HCT116 (cell line): Measurements from ENCODE around the gene FSCN2. TPM values are rescaled to one million over a fixed set of nuclear protein-coding genes. Genes with fewer than 3 reads are reported as not detected.

Experiments used
- JUND ChIP-seq: IDR thresholded peaks from 2 replicates; pipeline ENCODE4 v1.6.1; 2012
- POLR2A ChIP-seq: IDR thresholded peaks from 2 replicates; pipeline ENCODE4 v1.7.0; 2011; ENCODE audit warnings: borderline replicate concordance; ENCODE audit not compliant: insufficient read depth, insufficient read length; ENCODE audit errors: extremely low read depth
- POLR2AphosphoS5 ChIP-seq: IDR thresholded peaks from 2 replicates; pipeline ENCODE4 v1.6.1; 2011; ENCODE audit warnings: mild to moderate bottlenecking, low read depth, low read length, moderate library complexity
- SIN3A ChIP-seq: IDR thresholded peaks from 2 replicates; pipeline ENCODE4 v1.6.1; 2012; ENCODE audit warnings: low read depth
- TCF7L2 ChIP-seq: IDR thresholded peaks from 2 replicates; pipeline ENCODE4 v1.7.0; 2011; ENCODE audit warnings: borderline replicate concordance, inconsistent platforms; ENCODE audit not compliant: insufficient read depth, insufficient read length; ENCODE audit errors: extremely low read depth
- total RNA-seq: library from RNA; stranded (reverse); gene quantifications from one replicate; pipeline ENCODE4 v1.2.1, GENCODE V29; 2021; ENCODE audit not compliant: unreplicated experiment
- TF ChIP-seq, protein P1 (sequence below): IDR thresholded peaks from 2 replicates; pipeline ENCODE4 v1.6.1; 2012; ENCODE audit warnings: low read depth
- TF ChIP-seq, protein P2 (sequence below), 3 experiments: fragments of 200-600 bp in 1 of 3; sonication (generic) in 1 of 3; IDR thresholded peaks in 2 of 3; conservative IDR thresholded peaks in 1 of 3; 2 replicates each; pipeline ENCODE4 v1.5.1; 2012 to 2017; ENCODE audit warnings: low read depth in 2 of 3, low read length in 2 of 3, antibody characterized with exemption in 1 of 3, borderline replicate concordance in 1 of 3, control low read depth in 1 of 3, mild to moderate bottlenecking in 1 of 3, mixed read lengths in 1 of 3, mixed run types in 1 of 3, moderate library complexity in 1 of 3; ENCODE audit not compliant: insufficient read depth in 1 of 3
- TF ChIP-seq, protein P3 (sequence below): IDR thresholded peaks from 2 replicates; pipeline ENCODE4 v1.6.1; 2012

FSCN2 gene
- total RNA-seq, 1 experiment from 2014 or later = 10.1 TPM

DNA sequence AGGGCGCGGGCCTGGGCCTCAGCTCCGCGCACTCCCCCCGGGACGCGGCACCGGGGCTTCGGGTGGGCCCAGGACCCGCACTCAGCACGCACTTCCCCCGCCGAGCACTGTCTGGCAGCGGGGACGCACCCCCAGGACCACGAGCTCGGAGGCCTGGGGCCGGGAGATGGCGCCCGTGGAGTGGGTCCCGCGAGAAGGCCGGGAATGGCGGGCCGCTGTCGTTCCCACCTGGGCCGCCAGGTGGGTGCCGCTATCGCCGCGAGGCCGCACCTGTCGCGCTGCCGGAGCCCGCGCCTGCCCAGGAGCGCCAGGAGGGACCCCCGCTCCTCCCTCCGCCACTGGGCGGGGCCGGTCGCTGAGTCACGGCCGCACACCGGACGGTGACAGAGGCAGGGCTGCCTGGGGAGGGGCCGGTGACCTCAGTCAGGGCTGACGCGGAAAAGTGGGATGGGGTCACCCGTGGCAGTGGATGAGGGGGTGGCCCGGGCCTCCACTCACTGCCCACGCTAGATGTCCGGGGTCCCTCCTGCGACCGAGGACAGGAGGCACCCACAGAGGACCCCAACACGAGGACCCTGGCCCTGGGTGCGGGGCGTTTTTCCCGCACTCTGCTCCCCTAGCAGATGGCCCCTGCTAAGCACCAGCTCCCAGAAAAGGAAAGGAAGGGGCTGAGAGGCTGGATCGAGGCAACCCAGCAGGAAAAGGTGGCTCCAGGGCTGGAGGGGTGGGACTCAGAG, 8.7 kb upstream of the FSCN2 start (continued):
- TF ChIP-seq, protein P1, sequence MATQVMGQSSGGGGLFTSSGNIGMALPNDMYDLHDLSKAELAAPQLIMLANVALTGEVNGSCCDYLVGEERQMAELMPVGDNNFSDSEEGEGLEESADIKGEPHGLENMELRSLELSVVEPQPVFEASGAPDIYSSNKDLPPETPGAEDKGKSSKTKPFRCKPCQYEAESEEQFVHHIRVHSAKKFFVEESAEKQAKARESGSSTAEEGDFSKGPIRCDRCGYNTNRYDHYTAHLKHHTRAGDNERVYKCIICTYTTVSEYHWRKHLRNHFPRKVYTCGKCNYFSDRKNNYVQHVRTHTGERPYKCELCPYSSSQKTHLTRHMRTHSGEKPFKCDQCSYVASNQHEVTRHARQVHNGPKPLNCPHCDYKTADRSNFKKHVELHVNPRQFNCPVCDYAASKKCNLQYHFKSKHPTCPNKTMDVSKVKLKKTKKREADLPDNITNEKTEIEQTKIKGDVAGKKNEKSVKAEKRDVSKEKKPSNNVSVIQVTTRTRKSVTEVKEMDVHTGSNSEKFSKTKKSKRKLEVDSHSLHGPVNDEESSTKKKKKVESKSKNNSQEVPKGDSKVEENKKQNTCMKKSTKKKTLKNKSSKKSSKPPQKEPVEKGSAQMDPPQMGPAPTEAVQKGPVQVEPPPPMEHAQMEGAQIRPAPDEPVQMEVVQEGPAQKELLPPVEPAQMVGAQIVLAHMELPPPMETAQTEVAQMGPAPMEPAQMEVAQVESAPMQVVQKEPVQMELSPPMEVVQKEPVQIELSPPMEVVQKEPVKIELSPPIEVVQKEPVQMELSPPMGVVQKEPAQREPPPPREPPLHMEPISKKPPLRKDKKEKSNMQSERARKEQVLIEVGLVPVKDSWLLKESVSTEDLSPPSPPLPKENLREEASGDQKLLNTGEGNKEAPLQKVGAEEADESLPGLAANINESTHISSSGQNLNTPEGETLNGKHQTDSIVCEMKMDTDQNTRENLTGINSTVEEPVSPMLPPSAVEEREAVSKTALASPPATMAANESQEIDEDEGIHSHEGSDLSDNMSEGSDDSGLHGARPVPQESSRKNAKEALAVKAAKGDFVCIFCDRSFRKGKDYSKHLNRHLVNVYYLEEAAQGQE = no peak
- TF ChIP-seq, protein P2, sequence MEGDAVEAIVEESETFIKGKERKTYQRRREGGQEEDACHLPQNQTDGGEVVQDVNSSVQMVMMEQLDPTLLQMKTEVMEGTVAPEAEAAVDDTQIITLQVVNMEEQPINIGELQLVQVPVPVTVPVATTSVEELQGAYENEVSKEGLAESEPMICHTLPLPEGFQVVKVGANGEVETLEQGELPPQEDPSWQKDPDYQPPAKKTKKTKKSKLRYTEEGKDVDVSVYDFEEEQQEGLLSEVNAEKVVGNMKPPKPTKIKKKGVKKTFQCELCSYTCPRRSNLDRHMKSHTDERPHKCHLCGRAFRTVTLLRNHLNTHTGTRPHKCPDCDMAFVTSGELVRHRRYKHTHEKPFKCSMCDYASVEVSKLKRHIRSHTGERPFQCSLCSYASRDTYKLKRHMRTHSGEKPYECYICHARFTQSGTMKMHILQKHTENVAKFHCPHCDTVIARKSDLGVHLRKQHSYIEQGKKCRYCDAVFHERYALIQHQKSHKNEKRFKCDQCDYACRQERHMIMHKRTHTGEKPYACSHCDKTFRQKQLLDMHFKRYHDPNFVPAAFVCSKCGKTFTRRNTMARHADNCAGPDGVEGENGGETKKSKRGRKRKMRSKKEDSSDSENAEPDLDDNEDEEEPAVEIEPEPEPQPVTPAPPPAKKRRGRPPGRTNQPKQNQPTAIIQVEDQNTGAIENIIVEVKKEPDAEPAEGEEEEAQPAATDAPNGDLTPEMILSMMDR (IDR thresholded peaks at IDR 0.05 in 2 of 3, conservative IDR thresholded peaks at IDR 0.05 in 1 of 3; ENCODE audit: borderline replicate concordance in 1 of 3, insufficient read depth in 1 of 3, low read depth in 2 of 3, low read length in 2 of 3) = peak in 2 of 3 experiments; percentile 71 to 72; a peak in 4 of 6 replicates
- TF ChIP-seq JUND (no peak), POLR2AphosphoS5 (peak; percentile 79), TCF7L2 (peak; percentile 26), SIN3A (no peak), POLR2A (peak; percentile 18)
- TF ChIP-seq, protein P3, sequence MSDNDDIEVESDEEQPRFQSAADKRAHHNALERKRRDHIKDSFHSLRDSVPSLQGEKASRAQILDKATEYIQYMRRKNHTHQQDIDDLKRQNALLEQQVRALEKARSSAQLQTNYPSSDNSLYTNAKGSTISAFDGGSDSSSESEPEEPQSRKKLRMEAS = no peak
